Astrocyte of the cerebellum (primary cell): Measurements from ENCODE around the gene TMEM132C.

ENCODE experiments used
- DNase-seq: peaks from one replicate; pipeline ENCODE4 v3.0.0-alpha.2; 2011; ENCODE audit warnings: low read depth
- H3K4me3 ChIP-seq: 2 replicates; pipeline ENCODE4 v1.5.1; 2011; ENCODE audit warnings: mild to moderate bottlenecking, low read depth, low read length, moderate library complexity
- CTCF ChIP-seq: IDR thresholded peaks from 2 replicates; pipeline ENCODE4 v1.5.1; 2012; ENCODE audit warnings: low read length, low read depth, moderate library complexity, mild to moderate bottlenecking; ENCODE audit errors: missing control alignments
- in situ Hi-C: cut with HindIII; loops from 2 replicates; pipeline ENCODE4 v1.10.0; 2017; ENCODE audit warnings: low sequenced_read_pairs

TMEM132C gene

GRCh38 chr12:128537668-128538067, 270.7 kb downstream of the TMEM132C start:
- DNase-seq, result no peak
- no peak overlapping the region for H3K4me3 ChIP-seq
- TF ChIP-seq CTCF, result no peak
- in situ Hi-C loops, result no loop called here

GRCh38 chr12:128542844-128543243, 275.9 kb downstream of the TMEM132C start:
- in situ Hi-C loops, result no loop called here
- H3K4me3 ChIP-seq, result no peak overlapping the region
- no peak for TF ChIP-seq CTCF
- DNase-seq, result no peak

GRCh38 chr12:128543460-128543859, 276.5 kb downstream of the TMEM132C start:
- in situ Hi-C loops, result no loop called here
- H3K4me3 ChIP-seq, result no peak overlapping the region
- TF ChIP-seq CTCF, result no peak
- DNase-seq, result no peak

- no peak for TF ChIP-seq CTCF
- in situ Hi-C loops, result no loop called here
- DNase-seq, result no peak
- no peak overlapping the region for H3K4me3 ChIP-seq
These were observed 277.0 kb downstream of the TMEM132C start for GRCh38 chr12:128543971-128544370.

- in situ Hi-C loops, result no loop called here
- no peak for TF ChIP-seq CTCF
- DNase-seq, result no peak
- H3K4me3 ChIP-seq, result no peak overlapping the region
These were observed 282.0 kb downstream of the TMEM132C start for GRCh38 chr12:128548949-128549348.

- in situ Hi-C loops, result no loop called here
- no peak for DNase-seq
- TF ChIP-seq CTCF, result no peak
- H3K4me3 ChIP-seq, result no peak overlapping the region
These were observed 282.7 kb downstream of the TMEM132C start for GRCh38 chr12:128549601-128550218.
